Neural cell (in vitro differentiated cells): ENCODE data around the gene PKNOX2. TPM values are rescaled to one million over a fixed set of nuclear protein-coding genes. Genes with fewer than 3 reads are reported as not detected.

Experiments used
- H2AFZ ChIP-seq: fragments of 200-600, 300-800 bp; sonication (generic), shearing (Covaris generic); 2 replicates; pipeline ENCODE4 v1.6.0; 2014; ENCODE audit warnings: low read depth, mild to moderate bottlenecking, antibody characterized with exemption, low read length, moderate library complexity
- H3F3A ChIP-seq: fragments of 200-600 bp; shearing (Covaris generic); 2 replicates; pipeline ENCODE4 v1.6.1; 2016; ENCODE audit warnings: mild to moderate bottlenecking, moderate library complexity, mixed read lengths, antibody characterized with exemption, low read length; ENCODE audit not compliant: insufficient read depth, poor library complexity, severe bottlenecking
- H3K27ac ChIP-seq: fragments of 200-600, 300-800 bp; sonication (generic), shearing (Covaris generic); 2 replicates; pipeline ENCODE4 v1.5.1; 2014; ENCODE audit warnings: mild to moderate bottlenecking, low read length, moderate library complexity
- H3K27me3 ChIP-seq: fragments of 300-800, 200-600 bp; sonication (generic), shearing (Covaris generic); 2 replicates; pipeline ENCODE4 v1.6.0; 2014; ENCODE audit warnings: mild to moderate bottlenecking, low read depth, low read length, moderate library complexity; ENCODE audit not compliant: insufficient read depth
- H3K36me3 ChIP-seq: fragments of 300-800, 200-600 bp; sonication (generic), shearing (Covaris generic); 2 replicates; pipeline ENCODE4 v1.5.1; 2014; ENCODE audit warnings: mild to moderate bottlenecking, antibody characterized with exemption, low read length, moderate library complexity; ENCODE audit not compliant: insufficient read depth
- H3K4me2 ChIP-seq: fragments of 300-800, 200-600 bp; sonication (generic), shearing (Covaris generic); 2 replicates; pipeline ENCODE4 v1.6.0; 2014; ENCODE audit warnings: mild to moderate bottlenecking, low read length
- H3K4me3 ChIP-seq: fragments of 300-800, 200-600 bp; sonication (generic), shearing (Covaris generic); 2 replicates; pipeline ENCODE4 v1.5.1; 2014; ENCODE audit warnings: mild to moderate bottlenecking, low read length, moderate library complexity
- H3K79me2 ChIP-seq: fragments of 200-600 bp; shearing (Covaris generic); replicated peaks from 2 replicates; pipeline ENCODE4 v1.6.0; 2014; ENCODE audit warnings: mild to moderate bottlenecking, low read length, moderate library complexity; ENCODE audit not compliant: insufficient read depth
- H3K9ac ChIP-seq: fragments of 300-800, 200-600 bp; sonication (generic), shearing (Covaris generic); 2 replicates; pipeline ENCODE4 v1.6.1; 2016; ENCODE audit warnings: mild to moderate bottlenecking, low read length, mixed read lengths
- H3K9me2 ChIP-seq: fragments of 200-600 bp; shearing (Covaris generic); 2 replicates; pipeline ENCODE4 v1.6.1; 2016; ENCODE audit warnings: mild to moderate bottlenecking, low read length, mixed read lengths; ENCODE audit not compliant: insufficient read depth
- H3K9me3 ChIP-seq: fragments of 200-600, 300-800 bp; sonication (generic), shearing (Covaris generic); 2 replicates; pipeline ENCODE4 v1.6.1; 2016; ENCODE audit warnings: mild to moderate bottlenecking, mixed run types, low read length, moderate library complexity, mixed read lengths
- H4K20me1 ChIP-seq: fragments of 200-600 bp; shearing (Covaris generic); 2 replicates; pipeline ENCODE4 v1.6.1; 2016; ENCODE audit warnings: mild to moderate bottlenecking, mixed run types; ENCODE audit not compliant: insufficient read depth
- CTCF ChIP-seq: fragments of 450-650 bp; IDR thresholded peaks from 2 replicates; pipeline ENCODE4 v1.5.1; 2014; ENCODE audit warnings: antibody characterized with exemption, mild to moderate bottlenecking, moderate library complexity; ENCODE audit not compliant: poor library complexity, severe bottlenecking
- EP300 ChIP-seq: fragments of 450-650 bp; conservative IDR thresholded peaks from 2 replicates; pipeline ENCODE4 v1.6.1; 2014; ENCODE audit warnings: antibody characterized with exemption, mild to moderate bottlenecking, moderate library complexity; ENCODE audit not compliant: poor library complexity, severe bottlenecking
- EZH2 ChIP-seq: fragments of 200-600, 300-800 bp; shearing (Covaris generic), sonication (generic); IDR thresholded peaks from 2 replicates; pipeline ENCODE4 v1.6.1; 2014; ENCODE audit warnings: antibody characterized with exemption, low read length, borderline replicate concordance, mild to moderate bottlenecking; ENCODE audit not compliant: insufficient read depth, poor library complexity, severe bottlenecking
- MXI1 ChIP-seq: fragments of 450-650 bp; conservative IDR thresholded peaks from 2 replicates; pipeline ENCODE4 v1.6.1; 2014; ENCODE audit warnings: antibody characterized with exemption, mild to moderate bottlenecking; ENCODE audit not compliant: poor library complexity, severe bottlenecking
- POLR2AphosphoS5 ChIP-seq: IDR thresholded peaks from 2 replicates; pipeline ENCODE4 v1.6.1; 2012
- RAD21 ChIP-seq: fragments of 450-650 bp; conservative IDR thresholded peaks from 2 replicates; pipeline ENCODE4 v1.6.1; 2014; ENCODE audit warnings: antibody characterized with exemption, mild to moderate bottlenecking, moderate library complexity
- REST ChIP-seq: IDR thresholded peaks from 2 replicates; pipeline ENCODE4 v1.6.1; 2012; ENCODE audit warnings: borderline replicate concordance
- SMC3 ChIP-seq: fragments of 450-650 bp; conservative IDR thresholded peaks from 2 replicates; pipeline ENCODE4 v1.6.1; 2014; ENCODE audit warnings: antibody characterized with exemption, mild to moderate bottlenecking, moderate library complexity; ENCODE audit not compliant: poor library complexity
- TAF1 ChIP-seq: IDR thresholded peaks from 2 replicates; pipeline ENCODE4 v1.6.1; 2012; ENCODE audit warnings: low read depth
- polyA plus RNA-seq: library from polyadenylated mRNA; depleted of rRNA; stranded (reverse); fragments of >200 nt; gene quantifications from 2 replicates; pipeline ENCODE4 v1.2.3, GENCODE V29; 2014

PKNOX2 gene
- polyA plus RNA-seq, 1 donor from 2014 or later = 0.99 TPM

- Histone ChIP-seq H3K27ac (no peak overlapping the region), H3K9ac (no peak overlapping the region), H4K20me1 (no peaks in the 10 kb centered on the region), H3K9me2 (no peaks in the 10 kb centered on the region), H3K27me3 (no peaks in the 10 kb centered on the region), H3K36me3 (no peaks in the 10 kb centered on the region), H3K79me2 (no peaks in the 10 kb centered on the region), H3F3A (no peaks in the 10 kb centered on the region), H2AFZ (no peak overlapping the region), H3K4me2 (no peak overlapping the region), H3K4me3 (no peak overlapping the region), H3K9me3 (no peaks in the 10 kb centered on the region)
- TF ChIP-seq RAD21 (no peak), EP300 (no peak), MXI1 (no peak), TAF1 (no peak), EZH2 (no peak), SMC3 (no peak), CTCF (no peak), POLR2AphosphoS5 (no peak), REST (no peak)
Observed at GRCh38 chr11:125141178-125141577, 23.4 kb upstream of the PKNOX2 start.

GRCh38 chr11:125141686-125142535 lies 22.6 kb upstream of the PKNOX2 start:
- Histone ChIP-seq H3K27ac (no peak overlapping the region), H4K20me1 (no peaks in the 10 kb centered on the region), H3K9me2 (no peaks in the 10 kb centered on the region), H3K4me3 (no peak overlapping the region), H3K27me3 (no peaks in the 10 kb centered on the region), H3K4me2 (no peak overlapping the region), H3K9ac (no peak overlapping the region), H2AFZ (no peak overlapping the region), H3K36me3 (no peaks in the 10 kb centered on the region), H3K9me3 (no peaks in the 10 kb centered on the region), H3F3A (no peaks in the 10 kb centered on the region), H3K79me2 (no peaks in the 10 kb centered on the region)
- TF ChIP-seq SMC3 = peak; percentile 47
- TF ChIP-seq RAD21 = peak; percentile 41
- TF ChIP-seq CTCF = peak; percentile 61
- no peak for TF ChIP-seq POLR2AphosphoS5
